Frontal cortex (tissue), 4 donors: Measurements from ENCODE around the gene PARK7. TPM values are rescaled to one million over a fixed set of nuclear protein-coding genes. Genes with fewer than 3 reads are reported as not detected.

Experiments used
- DNase-seq, 2 donors: peaks; one replicate each; pipeline ENCODE4 v3.0.0; 2012; ENCODE audit warnings: low spot score in 2 of 2
- FAIRE-seq: peaks from 2 replicates; lab custom pipeline; 2012; peaks lifted over from hg19 to GRCh38; lab: Jason Lieb, UNC
- total RNA-seq: library from RNA; depleted of rRNA; stranded (reverse); fragments of >200 nt; gene quantifications from one replicate; pipeline ENCODE4 v1.2.3, GENCODE V29; 2014
- donor health status: control.
- donor health status: control.
- donor health status: control.

PARK7 gene
- total RNA-seq, 1 donor from 2014 or later, result 160 TPM

DNA sequence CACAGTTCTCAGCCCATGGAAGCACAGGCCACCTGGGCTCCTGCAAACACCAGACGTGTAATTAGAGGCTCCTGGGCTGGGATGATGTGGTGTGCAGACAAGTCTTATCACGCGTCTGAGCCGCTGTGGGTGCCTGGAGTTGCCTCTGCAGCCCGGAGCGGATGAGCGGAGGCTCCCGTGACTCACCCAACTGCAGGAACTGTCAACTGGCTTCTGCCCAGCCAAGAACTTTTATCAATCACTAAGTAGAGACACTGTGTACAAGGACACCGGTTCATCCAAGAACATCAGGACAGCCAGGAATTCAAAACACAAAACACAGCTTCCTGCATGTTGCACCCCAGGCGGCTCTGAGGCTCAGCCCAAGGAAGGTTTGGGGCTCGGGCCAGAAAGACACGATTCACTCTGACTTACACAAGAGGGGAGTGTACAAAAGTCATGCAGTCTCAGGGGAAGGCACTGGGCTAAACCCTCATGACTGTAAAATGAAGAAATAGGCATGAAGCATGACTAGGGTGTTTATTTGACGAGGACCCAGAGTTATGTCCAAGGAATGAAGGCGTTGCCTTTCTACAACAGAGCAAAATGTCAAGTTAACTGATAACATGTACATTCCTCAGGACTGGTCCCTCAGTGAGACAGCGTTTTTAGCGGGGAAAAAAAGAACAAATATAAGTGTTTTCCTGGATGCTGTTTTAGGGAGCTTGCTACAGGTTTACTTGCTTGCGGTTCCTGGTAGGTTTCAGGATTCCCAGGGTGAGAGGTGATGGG lies 43.5 kb downstream of the PARK7 start:
- FAIRE-seq, result no peak
- no peak for DNase-seq

DNA sequence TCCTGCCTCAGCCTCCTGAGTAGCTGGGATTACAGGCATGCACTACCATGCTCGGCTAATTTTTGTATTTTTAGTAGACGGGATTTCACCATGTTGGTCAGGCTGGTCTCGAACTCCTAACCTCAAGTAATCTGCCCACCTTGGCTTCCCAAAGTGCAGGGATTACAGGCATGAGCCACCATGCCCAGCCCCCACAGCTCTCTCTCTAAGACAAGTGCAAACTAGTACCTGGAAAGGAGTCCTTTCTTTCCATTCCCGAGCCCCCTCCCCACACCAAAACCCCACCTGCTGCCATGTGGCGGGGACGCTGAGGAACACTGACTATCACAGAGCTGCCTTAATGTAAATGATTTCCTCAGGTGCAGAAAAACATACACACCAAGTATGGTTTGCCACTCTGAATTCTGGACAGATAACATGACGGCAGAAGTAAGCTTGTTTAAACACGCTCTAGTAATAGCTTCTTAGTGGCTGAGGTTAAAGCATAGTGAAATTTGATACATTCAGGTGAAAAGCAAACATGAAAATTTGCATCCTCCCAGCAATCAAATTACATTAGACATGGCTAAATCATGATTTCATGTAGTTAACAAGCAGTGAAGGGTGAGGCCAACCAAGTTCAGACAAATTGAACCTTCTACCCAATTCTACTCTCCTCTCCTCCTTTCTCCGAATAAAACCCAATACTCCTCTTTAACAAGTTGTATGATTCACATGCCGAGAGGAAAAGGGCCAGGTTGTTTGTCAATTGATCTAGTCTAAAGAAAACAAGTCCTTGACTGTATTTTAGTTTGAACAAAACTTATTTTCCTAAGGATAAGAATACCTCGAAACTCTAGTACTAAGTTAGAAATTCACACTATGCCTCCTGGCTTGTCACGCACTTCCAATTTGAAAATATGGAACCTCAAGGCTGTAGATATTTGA lies 44.8 kb downstream of the PARK7 start:
- no peak for DNase-seq
- no peak for FAIRE-seq

DNA sequence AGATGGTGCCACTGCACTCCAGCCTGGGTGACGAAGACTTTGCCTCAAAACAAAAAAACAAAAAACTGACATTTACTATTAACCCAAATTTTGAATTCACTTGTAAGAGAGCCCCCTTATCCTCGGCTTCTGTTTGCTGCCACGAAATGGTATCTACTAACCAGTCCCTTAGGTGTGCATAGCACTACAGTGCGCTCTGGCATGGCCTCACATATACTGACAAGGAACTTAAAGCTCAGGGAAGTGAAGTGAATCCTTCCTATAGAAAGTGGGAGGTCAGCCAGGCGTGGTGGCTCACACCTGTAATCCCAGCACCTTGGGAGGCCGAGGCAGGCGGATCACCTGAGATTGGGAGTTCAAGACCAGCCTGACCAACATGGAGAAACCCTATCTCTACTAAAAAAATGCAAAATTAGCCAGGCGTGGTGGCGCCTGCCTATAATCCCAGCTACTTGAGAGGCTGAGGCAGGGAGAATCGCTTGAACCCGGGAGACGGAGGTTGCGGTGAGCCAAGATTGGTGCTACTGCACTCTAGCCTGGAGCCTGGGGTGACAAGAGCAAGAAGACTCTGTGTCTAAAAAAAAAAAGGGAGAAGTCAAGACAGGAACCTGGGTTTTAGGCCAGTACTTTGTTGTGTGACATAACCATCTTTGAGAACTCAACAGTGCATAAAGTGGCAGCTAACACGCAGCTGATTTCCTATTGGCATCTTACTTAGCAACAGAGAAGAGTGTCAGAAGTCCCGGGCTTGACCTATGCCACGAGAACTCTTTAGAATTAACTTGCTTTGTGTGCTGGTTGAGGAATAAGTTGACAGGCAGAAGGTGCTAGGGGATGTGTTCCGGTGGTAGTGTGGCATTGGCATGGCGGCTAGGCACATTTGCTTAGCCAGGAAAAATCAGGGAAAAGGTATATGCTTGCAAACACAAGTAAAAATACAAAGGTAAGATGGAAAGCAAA lies 47.8 kb downstream of the PARK7 start:
- FAIRE-seq (no peak), DNase-seq (no peak)

DNA sequence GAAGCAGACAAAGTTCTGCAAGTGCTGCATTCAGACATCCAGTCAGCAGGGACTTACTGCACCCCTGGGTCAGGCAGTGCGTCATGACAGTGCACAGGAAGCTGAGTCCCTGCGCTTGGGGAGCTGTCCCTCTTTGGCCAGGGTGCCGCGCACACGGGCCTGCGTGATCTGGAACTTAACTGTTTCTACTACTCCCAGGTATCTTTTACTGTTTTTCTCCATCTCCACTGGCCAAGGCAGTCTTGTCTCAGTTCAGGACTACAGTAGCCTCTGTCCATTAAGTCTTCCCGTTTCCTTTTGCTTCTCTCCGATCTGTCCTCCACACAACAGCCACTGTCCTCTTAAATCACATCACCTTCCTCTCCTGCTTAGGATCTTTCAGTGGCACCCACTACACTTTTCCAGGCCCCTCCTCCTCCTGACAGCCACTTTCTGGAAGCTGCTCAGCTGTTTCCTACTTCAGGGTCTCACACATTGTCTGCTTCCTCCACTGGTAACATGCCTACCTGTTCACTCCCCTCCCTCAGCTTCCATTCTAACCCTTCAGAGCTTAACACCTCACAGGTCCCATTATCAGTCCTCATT lies 48.7 kb downstream of the PARK7 start:
- no peak for FAIRE-seq
- no peak for DNase-seq

DNA sequence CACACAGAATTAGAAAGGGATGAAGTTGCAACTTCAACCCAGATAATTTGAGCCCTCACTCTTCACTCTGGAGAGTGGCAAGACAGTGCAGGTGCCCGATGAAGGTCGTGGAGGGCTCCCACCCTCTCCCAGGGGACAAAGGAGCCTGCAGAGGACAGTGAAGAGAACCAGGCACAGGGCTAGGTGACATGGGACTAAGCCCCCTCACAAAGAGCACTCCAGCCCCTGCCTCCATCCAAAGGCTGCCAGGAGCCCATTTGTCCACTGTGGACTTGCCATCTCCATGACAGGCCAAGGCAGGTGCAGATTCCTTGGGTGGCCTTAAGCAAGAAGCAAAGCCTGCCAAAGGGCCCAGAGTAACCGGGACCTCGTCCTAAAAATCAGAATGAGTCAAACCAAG lies 49.5 kb downstream of the PARK7 start:
- DNase-seq, result no peak
- FAIRE-seq, result no peak

DNA sequence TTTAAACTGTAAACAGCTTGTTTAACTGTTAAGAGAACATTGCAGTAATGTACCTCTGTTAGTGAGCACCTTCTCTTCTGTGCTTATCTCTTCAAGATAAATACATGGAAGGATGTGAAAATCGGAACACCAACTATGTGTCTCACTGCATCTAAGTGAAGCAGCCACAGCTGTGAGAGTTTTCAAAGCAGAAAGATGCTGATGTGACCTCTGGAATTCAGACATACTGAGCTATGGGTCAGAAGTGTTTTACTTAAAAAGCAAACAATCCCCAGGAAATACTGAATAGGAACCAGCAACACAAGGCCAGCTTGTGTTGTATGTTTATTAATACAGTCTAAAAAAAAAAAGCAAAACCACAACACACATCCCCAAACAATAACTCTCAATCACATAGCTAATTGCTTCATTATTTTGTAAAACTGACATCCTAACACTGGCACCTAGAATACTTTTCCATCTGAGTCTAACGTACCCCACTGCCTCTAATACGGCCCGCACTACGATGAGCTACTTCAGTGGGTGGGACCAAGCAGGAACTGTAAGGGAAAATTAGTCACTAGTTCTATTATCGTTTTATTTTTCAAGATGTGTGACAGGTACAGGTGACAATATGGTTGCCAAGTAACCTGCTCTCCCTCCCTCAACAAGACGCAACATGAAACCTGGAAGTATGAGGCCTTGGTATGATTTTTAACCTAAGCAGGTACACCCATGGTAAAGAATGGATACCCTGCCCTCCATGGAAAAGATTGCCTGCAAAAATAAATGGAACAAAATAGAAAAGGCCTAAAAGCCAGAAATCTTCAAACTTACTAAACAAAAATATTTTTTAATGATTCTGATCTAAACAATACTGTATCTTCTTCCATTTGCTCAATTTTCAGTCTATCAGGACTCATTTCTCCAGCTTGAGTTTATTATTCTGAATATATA lies 50.7 kb downstream of the PARK7 start:
- no peak for DNase-seq
- no peak for FAIRE-seq

DNA sequence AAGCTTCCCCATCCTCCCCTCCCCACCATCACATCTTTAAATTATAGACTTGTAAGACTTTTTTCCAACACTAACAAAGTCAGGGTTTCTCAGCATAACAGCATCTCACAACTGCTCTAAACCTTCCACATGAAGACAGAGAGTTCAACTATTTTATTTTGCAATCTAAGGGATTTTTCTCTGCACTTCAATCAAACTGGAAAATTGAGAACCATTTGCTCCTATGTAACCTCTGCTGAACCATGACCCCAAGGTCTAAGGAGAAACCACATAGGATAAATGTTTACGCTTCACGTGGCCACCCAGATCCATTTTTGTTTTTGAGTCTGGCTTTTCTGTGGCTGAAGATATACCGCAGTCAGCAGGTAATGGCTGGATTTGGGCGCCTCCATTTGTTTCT lies 51.4 kb downstream of the PARK7 start:
- no peak for FAIRE-seq

DNA sequence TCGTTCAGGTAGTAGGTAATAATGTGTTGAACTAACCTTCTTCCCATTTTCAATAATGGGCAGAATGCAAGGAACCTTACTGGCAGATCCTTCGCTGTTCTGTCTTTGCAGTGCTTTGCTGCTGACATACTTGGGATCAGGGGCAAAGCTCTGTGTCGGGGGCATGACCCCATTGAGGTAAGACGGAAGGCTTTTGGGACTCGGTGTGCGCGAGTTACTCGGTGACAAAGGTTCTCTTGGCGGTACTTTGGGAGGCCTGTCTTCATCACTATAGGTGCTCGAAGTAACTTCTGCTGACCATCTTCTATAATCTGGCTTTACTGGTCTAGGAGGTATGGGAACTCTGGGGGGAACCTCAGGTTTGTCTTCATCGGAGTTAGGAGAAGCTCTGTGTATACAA lies 51.9 kb downstream of the PARK7 start:
- FAIRE-seq (no peak), DNase-seq (no peak)

More for the DNA sequence above, 51.4 kb downstream of the PARK7 start:
- DNase-seq, result no peak

DNA sequence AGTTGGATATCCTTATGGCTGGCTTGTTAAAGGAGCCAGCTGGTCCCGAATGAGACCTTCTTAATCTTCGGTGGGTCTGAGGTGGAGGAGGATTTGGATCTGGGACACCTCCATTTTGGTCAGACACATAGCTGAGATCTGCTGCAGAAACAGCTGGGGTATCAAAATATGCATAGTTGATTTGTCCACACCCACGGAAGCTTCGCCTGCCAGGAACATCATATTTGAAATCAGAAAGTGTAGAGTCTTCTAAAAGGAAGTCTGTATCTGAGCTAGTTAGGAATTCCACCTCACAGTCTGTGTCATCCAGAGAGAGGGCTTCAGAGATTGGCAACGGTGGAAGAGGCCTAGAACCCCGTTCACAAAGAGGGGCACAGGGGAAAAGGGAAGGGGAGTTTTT lies 52.3 kb downstream of the PARK7 start:
- no peak for FAIRE-seq
- DNase-seq, result no peak

DNA sequence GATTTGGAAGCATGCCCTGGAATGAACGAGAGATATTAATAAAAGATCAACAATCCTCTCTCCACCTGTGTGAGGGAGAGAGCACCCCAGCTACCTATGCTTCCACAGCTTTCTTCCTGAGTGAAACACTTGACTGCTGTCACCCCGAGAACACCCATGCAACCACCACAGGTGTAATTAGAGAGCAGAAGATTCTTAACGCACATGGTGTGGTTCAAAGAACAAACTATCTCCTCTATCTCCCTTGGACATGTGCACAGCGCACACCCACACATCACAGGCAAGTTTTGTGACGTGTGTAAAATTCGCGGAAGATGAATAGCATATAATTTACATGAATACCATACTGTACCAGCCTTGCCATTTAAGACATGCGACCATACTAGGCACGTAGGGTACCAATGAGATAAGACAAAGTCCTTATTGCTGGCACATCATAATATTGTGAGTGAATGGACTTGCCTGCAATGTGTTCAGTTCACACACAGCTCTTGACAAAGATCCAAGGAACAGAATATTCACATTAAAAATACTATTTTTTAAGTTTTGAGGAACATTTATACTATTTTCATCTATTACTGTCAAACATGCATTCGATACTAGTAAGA lies 53.0 kb downstream of the PARK7 start:
- DNase-seq, result no peak
- no peak for FAIRE-seq

DNA sequence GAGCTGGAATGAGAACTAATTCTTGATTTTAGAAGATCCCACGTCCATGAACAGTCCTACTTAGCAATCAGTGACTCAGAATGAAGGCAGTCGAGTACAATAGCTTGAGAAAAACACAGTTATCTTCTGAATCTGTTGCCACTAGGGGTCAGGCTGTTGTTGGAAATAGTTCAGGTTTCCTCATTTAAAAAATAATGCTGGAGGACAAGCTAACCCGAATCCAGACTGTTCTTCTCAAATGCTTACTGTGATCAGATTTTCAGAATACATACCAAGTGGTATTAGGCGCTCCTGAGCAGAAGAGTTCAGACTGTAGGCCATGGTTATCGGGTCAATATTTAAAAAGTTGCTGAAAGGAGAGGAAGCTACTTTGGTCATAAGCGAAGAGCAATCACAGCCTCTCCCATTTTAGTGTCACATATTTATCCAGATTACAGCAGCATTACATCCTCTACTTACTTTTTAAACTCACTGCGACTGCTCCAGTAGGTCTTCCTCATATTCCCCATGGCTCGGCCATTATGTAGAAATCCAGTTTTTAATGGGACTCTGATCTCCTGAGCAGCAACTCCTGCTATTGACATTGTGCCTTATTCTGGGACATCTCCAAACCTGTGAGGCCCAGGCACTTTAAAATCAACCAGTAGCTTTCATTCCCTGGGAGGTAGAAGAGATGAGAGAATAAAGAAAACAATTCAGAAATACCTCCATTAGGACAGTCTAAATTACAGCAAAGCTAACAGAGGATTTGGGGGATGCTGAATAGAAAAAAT lies 53.7 kb downstream of the PARK7 start:
- FAIRE-seq (peak; percentile 50), DNase-seq (peak; percentile 39 to 62)

DNA sequence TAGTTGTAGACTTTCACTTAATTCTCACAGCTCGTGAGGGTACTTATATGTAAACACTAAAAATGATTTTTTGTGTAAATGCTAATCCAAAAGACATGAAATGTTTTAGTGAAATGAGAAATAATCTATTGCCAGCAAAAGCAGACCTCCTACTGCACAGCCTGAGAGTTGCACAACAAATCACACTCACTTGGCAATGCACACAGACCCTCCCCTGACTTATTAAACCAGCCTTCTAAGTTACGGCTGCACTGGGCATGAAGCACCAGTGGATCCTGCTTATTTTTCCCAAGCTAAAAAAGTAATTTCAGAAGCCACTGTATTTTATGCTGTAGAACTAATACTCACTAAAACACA lies 54.3 kb downstream of the PARK7 start:
- no peak for FAIRE-seq
- no peak for DNase-seq

DNA sequence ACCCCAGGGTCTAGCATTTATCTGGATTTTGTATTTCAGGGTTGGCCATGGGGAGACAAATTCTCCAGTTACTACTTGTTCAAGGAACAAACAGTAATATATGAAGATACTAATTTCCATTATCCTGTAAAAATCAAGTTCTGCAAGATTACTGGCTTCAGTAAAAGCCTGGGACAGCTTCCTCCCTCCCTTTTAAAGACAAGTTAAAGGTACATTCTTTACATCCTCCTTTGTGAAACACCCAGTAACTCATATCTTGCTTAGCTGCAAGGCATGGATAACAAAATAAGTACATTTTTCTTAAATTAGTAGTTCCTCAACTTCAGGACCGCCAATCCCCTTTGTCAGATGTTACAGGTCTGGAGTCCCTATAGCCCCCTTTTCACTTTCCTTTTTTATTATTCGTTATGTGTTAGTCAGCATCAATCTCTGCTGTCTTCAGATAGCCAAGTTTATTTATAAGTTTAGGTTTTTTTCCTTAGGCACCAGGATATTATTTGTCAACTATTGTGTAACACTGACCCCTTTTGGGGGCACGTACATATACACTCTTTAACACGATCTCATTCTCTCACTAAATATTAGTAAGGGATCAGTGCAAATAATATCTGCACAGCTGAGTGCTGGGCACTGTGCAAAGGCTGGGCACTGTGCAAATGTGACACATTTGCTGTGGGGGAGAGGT lies 54.8 kb downstream of the PARK7 start:
- DNase-seq (no peak), FAIRE-seq (no peak)

DNA sequence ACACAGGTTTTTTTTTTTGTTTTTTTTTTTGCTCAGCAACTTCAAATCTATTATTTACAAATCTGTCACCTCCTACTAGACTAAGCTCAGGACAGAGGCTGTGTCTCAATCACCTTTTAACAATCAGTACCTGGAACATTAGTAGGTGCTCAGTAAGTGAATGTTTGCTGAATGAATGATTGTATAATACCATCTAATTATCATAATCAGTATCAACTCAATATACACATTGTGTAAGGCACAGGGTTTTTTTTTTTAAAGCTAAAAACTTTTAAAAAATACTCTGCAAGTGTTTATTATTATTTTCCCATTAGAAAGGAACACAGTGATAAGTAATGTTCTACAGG lies 55.4 kb downstream of the PARK7 start:
- DNase-seq (no peak), FAIRE-seq (no peak)

DNA sequence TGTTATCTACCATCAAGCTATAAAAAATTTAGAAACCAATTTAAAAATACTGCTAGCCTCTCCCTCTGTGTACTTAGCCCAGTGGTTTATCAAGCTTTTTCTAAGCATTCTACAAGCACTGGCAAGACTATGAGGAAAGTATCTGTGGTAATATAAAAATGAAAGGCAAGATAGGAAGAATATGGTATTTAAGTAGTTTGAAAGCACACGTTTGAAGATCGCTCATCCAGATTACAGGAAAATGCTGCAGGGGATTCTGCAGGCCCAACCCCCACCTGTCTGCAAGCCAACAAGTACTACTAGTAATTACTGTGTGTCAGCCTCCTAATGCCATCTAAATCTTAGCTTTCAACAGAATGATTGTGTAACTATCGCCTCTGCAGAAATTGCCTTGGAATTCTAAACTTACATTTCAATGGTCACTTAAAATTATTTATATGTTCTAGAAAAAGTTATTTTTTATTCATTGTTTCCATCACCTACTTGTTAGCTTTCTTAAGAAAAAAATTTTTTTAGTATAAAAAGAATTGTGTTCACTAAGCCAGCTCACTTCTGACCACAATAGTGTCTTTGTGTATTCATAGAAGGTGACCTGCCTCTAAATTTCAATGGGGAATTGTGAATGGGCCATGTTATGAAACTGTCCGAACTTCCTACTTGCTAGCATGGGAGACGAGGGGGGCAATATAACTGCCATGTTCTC lies 56.1 kb downstream of the PARK7 start:
- DNase-seq (no peak), FAIRE-seq (peak; percentile 21)

DNA sequence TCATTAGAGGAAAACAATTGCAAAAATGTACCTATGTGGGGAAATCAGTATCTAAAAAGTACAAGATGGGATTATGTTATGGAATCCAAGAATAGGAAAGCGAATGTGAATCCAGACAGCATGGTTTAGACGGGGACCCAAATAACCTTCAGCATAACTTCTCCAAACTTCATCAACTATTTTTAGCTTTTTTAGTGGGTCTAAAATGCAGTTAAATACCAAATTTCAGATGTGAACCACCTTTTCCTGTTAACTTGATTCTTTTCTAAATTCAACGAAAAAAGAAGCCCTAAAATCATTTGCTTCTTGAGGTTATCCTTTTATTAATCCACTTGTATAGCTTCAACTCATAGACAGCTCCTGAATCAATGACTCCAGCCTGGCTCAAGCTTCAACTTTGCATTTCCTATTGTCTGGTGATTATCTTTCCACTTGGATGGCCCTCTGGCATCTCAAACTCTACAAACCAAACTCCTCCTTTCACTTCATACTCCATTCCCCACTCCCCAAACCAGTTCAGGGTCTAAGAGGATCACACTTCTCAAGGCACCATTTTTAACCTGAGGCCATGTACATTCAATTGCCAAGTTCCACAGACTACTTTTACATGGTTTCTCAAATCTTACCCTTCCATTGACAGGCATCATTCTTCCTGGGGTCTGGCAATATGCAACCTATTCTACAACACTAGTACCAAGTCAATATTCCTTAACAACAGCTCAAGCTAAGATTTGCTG lies 57.1 kb downstream of the PARK7 start:
- FAIRE-seq (no peak), DNase-seq (no peak)
